GM23248 (cell line): ENCODE data around the gene DIAPH3.

Source experiments
- EZH2 ChIP-seq: fragments of 200-600 bp; sonication (generic); IDR thresholded peaks from 2 replicates; pipeline ENCODE4 v1.6.1; 2018; ENCODE audit warnings: antibody characterized with exemption, mild to moderate bottlenecking; ENCODE audit not compliant: insufficient read depth, poor library complexity, severe bottlenecking
- EZH2phosphoT487 ChIP-seq: fragments of 200-600 bp; sonication (generic); IDR thresholded peaks from 2 replicates; pipeline ENCODE4 v1.6.1; 2018; ENCODE audit warnings: antibody characterized with exemption, moderate library complexity, mild to moderate bottlenecking, low read depth; ENCODE audit not compliant: insufficient read depth

GRCh38 chr13:59748046-59748445, 415.7 kb downstream of the DIAPH3 start:
- TF ChIP-seq EZH2phosphoT487 = no peak
- TF ChIP-seq EZH2 = no peak
